Fibroblast of the aortic adventitia (primary cell): Measurements from ENCODE around the gene MAGI2. TPM values are rescaled to one million over a fixed set of nuclear protein-coding genes. Genes with fewer than 3 reads are reported as not detected.

ENCODE experiments used
- DNase-seq: peaks from one replicate; pipeline ENCODE4 v3.0.0-alpha.2; 2010; ENCODE audit warnings: low read depth
- H3K4me3 ChIP-seq: 2 replicates; pipeline ENCODE4 v1.5.1; 2011; ENCODE audit warnings: low read depth, mild to moderate bottlenecking, control low read depth, low read length, moderate library complexity
- total RNA-seq: library from RNA; depleted of rRNA; stranded (reverse); fragments of >200 nt; gene quantifications from 2 replicates; pipeline ENCODE4 v1.2.3, GENCODE V29; 2012; ENCODE audit warnings: low replicate concordance
- TF ChIP-seq, protein P1 (sequence below): IDR thresholded peaks from 2 replicates; pipeline ENCODE4 v1.5.1; 2011; ENCODE audit warnings: mild to moderate bottlenecking, low read length, control low read depth, inconsistent platforms; ENCODE audit not compliant: insufficient read depth

The MAGI2 gene
- total RNA-seq, 1 donor: 25.5 TPM

DNA sequence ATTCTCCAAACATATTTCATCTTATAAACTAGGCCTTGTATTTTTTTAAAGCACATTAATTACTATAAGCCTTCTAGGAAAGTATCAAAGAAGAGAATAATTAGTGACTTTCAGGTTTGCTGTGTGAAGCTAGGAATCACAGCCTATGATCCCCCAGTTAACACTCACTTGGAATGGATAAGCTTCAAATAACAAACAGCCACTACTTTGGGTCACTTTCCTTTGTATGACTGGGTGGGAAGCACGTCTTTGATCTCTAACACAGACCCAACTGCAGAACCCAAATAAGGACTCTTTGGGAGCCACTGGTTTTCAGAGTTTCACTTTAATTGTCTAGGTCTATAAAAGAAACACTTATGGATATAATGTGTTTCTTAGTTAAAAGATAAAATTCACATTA lies 769.3 kb downstream of the MAGI2 start:
- TF ChIP-seq, protein P1, sequence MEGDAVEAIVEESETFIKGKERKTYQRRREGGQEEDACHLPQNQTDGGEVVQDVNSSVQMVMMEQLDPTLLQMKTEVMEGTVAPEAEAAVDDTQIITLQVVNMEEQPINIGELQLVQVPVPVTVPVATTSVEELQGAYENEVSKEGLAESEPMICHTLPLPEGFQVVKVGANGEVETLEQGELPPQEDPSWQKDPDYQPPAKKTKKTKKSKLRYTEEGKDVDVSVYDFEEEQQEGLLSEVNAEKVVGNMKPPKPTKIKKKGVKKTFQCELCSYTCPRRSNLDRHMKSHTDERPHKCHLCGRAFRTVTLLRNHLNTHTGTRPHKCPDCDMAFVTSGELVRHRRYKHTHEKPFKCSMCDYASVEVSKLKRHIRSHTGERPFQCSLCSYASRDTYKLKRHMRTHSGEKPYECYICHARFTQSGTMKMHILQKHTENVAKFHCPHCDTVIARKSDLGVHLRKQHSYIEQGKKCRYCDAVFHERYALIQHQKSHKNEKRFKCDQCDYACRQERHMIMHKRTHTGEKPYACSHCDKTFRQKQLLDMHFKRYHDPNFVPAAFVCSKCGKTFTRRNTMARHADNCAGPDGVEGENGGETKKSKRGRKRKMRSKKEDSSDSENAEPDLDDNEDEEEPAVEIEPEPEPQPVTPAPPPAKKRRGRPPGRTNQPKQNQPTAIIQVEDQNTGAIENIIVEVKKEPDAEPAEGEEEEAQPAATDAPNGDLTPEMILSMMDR: no peak
- no peak overlapping the region for H3K4me3 ChIP-seq
- DNase-seq: no peak

DNA sequence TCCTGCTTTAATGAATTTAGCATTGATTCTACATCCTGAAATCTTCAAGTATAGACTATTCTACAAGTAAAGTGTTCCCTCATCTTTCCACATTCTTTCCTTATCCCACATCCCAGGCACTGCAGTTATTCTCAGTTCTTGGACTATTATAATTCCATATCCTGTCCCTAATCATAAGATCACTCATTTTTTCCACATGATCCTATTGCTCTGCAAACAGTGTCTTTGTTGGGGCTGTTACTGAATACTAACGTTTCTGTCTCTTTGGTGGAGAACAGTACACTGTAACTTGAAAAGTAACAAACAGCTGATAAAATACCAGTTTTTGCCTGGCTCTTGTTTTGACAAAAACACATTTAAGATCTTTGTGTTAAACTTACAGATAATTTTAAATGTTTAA lies 769.9 kb downstream of the MAGI2 start:
- TF ChIP-seq, protein P1: no peak
- DNase-seq: no peak
- no peak overlapping the region for H3K4me3 ChIP-seq

DNA sequence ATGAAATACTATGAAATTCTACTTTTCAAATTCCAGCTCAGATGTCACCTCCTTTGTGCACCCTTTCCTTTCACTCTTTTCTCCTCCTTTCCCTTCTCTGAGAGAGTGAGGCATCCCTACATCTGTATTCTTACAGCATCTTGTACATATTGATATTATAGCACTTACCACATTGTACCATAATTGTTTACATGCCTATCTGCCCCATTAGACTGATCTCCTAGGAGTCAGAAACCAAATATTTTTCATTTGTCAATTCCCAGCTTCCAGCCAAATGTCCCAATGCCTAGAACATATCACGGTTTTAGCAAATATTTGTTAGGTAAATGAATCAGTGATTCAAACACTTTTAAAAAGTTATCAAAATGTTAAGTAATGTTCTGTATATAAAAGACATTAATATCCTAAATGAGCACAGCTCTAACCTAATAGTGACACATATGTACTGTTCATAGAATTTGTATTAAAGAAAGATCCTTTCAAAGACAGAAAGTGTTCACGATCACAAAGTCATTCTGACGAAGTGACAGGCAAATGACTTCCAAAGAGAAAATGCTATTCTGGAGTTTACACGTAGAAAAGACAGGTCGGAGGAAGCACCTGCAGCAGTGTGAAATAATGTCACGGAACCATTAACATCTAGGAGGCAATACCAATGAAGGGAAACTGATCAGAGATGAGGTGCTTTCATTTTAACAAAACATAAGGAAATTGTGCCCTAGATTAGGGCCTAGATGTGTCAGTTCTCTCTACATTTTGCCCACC lies 774.2 kb downstream of the MAGI2 start:
- no peak for DNase-seq
- no peak overlapping the region for H3K4me3 ChIP-seq
- TF ChIP-seq, protein P1: no peak

DNA sequence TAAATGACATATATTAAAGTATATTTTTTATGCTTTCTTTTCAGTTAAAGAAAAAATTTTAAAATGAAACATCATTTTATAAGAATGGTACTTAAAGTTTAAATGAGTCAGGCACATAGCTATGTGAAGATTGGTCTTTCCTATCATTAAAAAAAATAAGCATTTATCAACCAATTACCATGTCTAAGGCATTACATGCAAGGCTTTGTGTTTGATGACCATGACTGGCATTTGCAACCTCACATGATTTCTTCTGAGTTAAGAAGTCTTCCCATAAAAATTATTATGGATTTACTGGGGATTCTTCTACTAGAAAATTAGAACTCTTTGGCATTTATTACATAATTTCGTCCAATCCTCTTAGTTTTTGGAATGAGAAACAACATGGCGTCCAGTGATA lies 776.1 kb downstream of the MAGI2 start:
- TF ChIP-seq, protein P1: no peak
- no peak for DNase-seq
- H3K4me3 ChIP-seq: no peak overlapping the region

DNA sequence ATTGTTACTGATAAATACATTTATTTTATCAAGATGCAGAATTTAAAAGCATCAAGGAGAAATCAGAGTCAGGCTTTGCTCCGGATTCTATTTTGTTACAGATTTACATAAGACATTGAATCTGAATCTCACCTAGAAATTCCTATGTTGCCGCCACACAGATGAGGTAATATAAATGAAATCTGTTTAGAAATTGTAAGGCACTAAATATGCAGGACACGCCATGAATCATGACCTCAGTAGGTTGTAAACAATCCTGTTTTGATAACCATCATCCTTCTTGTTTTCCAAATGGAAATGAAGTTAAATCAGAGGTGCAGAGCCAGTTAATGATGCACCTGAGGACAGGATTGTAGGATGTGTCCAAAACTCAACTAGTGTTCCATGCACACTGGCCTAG lies 778.0 kb downstream of the MAGI2 start:
- H3K4me3 ChIP-seq: no peak overlapping the region
- no peak for DNase-seq
- TF ChIP-seq, protein P1: no peak

DNA sequence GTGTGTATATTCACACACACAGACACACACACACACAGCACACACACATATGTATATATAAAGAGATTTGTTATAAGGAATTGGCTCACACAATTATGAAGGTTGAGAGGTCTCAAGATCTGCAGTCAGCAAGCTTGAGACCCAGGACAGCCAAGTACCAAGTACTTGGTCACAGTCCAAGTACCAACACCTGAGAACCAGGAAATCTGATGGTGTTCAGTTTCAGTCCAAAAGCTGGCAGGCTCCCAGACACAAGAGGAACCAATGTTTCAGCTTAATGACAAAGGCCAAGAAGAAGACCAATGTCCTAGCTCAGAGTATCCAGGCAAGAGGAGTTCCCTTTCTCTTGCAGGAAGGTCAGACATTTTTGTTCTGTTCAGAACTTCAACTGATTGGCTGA lies 780.2 kb downstream of the MAGI2 start:
- TF ChIP-seq, protein P1: no peak
- no peak overlapping the region for H3K4me3 ChIP-seq
- DNase-seq: no peak

DNA sequence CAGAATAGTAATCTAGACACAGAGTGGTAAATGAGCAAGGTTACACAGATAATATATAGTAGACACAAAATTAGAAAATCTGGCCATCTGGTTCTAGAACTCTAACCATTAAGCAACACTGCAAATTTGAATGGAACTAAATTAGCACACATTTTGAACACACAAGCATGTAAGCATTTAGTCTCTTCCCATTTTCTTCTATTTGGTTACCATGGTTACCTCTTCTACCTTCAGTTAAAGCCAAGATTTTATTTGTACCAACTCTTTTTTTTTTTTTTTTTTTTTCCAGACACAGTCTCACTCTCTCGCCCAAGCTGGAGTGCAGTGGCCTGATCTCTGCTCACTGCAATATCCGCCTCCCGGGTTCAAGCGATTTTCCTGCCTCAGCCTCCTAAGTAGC lies 790.5 kb downstream of the MAGI2 start:
- TF ChIP-seq, protein P1: no peak
- H3K4me3 ChIP-seq: no peak overlapping the region
- DNase-seq: no peak
